Stomach (tissue), 9 donors: ENCODE results near the gene FCRL6. TPM values are rescaled to one million over a fixed set of nuclear protein-coding genes. Genes with fewer than 3 reads are reported as not detected.

Source experiments
- DNase-seq, 2 donors: peaks; one replicate each; pipeline versions ENCODE4 v3.0.0 to v3.0.0-alpha.2; 2013 to 2019
- H3K27ac ChIP-seq, 5 donors: fragments of 200-600 bp in 4 of 5; sonication (generic) in 4 of 5; one replicate each; pipeline ENCODE4 v1.5.1; 2013 to 2019; ENCODE audit warnings: mild to moderate bottlenecking in 1 of 5, moderate library complexity in 1 of 5
- H3K27me3 ChIP-seq, 3 donors: fragments of 200-600 bp; sonication (generic); one replicate each; pipeline ENCODE4 v1.5.1; 2017 to 2019; ENCODE audit warnings: mixed run types in 1 of 3
- H3K36me3 ChIP-seq, 4 donors: fragments of 200-600 bp; sonication (generic); 1 replicate in 3 of 4; 2 replicates in 1 of 4; pipeline ENCODE4 v1.5.1; 2016 to 2019
- H3K4me1 ChIP-seq, 4 donors: fragments of 200-600 bp; sonication (generic); one replicate each; pipeline ENCODE4 v1.5.1; 2016 to 2019
- H3K4me3 ChIP-seq, 4 donors: fragments of 200-600 bp; sonication (generic) in 3 of 4; one replicate each; pipeline ENCODE4 v1.5.1; 2016 to 2019; ENCODE audit warnings: mild to moderate bottlenecking in 1 of 4
- H3K9me3 ChIP-seq, 4 donors: fragments of 200-600 bp; sonication (generic); one replicate each; pipeline ENCODE4 v1.5.1; 2016 to 2019
- EP300 ChIP-seq: sonication (generic); formaldehyde crosslinking; IDR thresholded peaks from one replicate; pipeline ENCODE4 v1.6.1; 2017; ENCODE audit warnings: antibody characterized with exemption
- POLR2A ChIP-seq, 4 donors: fragments of 450-650 bp; IDR thresholded peaks; one replicate each; pipeline ENCODE4 v1.6.1; 2016; ENCODE audit warnings: antibody characterized with exemption in 4 of 4, control low read depth in 2 of 4, mild to moderate bottlenecking in 1 of 4, moderate library complexity in 1 of 4
- POLR2AphosphoS5 ChIP-seq, 3 donors: sonication (generic); formaldehyde crosslinking; IDR thresholded peaks; one replicate each; pipeline ENCODE4 v1.6.1; 2016; ENCODE audit warnings: antibody characterized with exemption in 3 of 3
- WGBS, 5 donors: extraction: QIAGEN DNeasy Blood & Tissue Kit in 3 of 5; methylation state at CpG; one replicate each; pipeline versions ENCODE4 v1.1.5 to v1.1.7; 2013 to 2018; 5-methylcytosine and 5-hydroxymethylcytosine counted together
- intact Hi-C: fragments of 100-400 bp; cut with DNase I; formaldehyde crosslinking; loops from one replicate; pipeline ENCODE4 v1.15.1; 2023; ENCODE audit warnings: low total_unique reads
- polyA plus RNA-seq, 3 donors: library from polyadenylated mRNA; stranded (reverse); fragments of 200-250 nt; gene quantifications; one replicate each; pipeline ENCODE4 v1.2.3, GENCODE V29; 2013
- total RNA-seq, 5 donors: library from RNA; depleted of rRNA; stranded (reverse); fragments of >200 nt; gene quantifications; one replicate each; pipeline versions ENCODE4 v1.1.0 to v1.2.3, GENCODE V29; 2014 to 2016
- TF ChIP-seq, protein P1 (sequence below), 7 experiments: fragments of 450-650 bp in 4 of 7; fragments of 200-600 bp in 3 of 7; sonication (generic) in 3 of 7; IDR thresholded peaks; one replicate each; pipeline ENCODE4 v1.5.1; 2016 to 2019; ENCODE audit warnings: antibody characterized with exemption in 7 of 7, control low read depth in 2 of 7, mild to moderate bottlenecking in 1 of 7
- donor health status: healthy with polysubstance abuse.
- donor health status: Bipolar disorder and iron deficiency.
- donor health status: healthy.

Gene FCRL6
- total and polyA plus RNA-seq, 8 donors = not detected

DNA sequence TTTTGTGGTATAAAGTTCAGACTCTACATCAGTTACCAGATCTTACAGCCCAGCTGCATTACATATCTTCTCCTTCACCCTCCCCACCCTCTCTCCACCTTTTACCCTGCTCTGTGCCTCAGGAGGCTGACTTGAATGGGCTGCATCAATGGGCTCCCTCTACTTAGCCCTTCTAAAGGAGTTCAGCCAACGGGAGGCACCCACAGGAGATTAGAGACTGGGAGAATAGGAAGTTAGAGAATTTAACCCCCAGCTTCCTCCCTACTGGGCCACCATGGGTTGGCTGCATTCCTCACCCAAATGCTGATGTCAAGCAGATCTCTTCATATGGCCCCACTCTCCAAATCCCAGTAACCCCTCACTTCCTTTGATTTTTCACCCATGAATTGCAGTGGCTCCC is 38.5 kb upstream of the FCRL6 start:
- intact Hi-C loops = no loop called here
- 12 to 33% (median 25%) methylated on average over 1 of the region's 1 CpG for WGBS, 5 donors
- H3K4me3 ChIP-seq = no peak overlapping the region
- TF ChIP-seq POLR2A (IDR thresholded peaks at IDR 0.05) (no peak), EP300 (no peak), POLR2AphosphoS5 (IDR thresholded peaks at IDR 0.05) (no peak)
- TF ChIP-seq, protein P1, sequence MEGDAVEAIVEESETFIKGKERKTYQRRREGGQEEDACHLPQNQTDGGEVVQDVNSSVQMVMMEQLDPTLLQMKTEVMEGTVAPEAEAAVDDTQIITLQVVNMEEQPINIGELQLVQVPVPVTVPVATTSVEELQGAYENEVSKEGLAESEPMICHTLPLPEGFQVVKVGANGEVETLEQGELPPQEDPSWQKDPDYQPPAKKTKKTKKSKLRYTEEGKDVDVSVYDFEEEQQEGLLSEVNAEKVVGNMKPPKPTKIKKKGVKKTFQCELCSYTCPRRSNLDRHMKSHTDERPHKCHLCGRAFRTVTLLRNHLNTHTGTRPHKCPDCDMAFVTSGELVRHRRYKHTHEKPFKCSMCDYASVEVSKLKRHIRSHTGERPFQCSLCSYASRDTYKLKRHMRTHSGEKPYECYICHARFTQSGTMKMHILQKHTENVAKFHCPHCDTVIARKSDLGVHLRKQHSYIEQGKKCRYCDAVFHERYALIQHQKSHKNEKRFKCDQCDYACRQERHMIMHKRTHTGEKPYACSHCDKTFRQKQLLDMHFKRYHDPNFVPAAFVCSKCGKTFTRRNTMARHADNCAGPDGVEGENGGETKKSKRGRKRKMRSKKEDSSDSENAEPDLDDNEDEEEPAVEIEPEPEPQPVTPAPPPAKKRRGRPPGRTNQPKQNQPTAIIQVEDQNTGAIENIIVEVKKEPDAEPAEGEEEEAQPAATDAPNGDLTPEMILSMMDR (IDR thresholded peaks at IDR 0.05) = no peak
- peaks cover 0 to 4% (median 0%) of the 10 kb centered on the region in 3 donors for H3K27me3 ChIP-seq
- no peaks in the 10 kb centered on the region for H3K9me3 ChIP-seq
- H3K36me3 ChIP-seq = no peaks in the 10 kb centered on the region
- no peaks in the 10 kb centered on the region for H3K4me1 ChIP-seq
- H3K27ac ChIP-seq = no peak overlapping the region
- DNase-seq = no peak

DNA sequence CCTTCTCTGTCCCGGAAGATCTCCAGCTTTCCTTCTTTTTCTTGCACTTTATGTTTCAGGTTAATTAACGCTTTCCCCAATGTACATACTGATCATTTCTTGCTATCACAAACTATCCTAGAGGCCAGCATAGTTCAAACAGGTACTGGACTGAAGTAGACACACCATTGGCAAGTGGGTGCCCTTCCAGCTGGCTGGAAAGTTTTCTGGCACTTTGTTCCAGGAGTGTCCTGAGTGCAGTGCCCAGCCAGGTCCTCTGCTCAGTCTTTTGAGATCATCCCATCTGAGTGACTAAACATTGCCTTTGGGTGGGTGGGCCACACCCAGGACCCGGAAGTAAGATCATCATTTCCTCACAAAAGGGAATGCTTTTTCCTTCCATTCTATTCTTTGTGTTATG is 36.4 kb upstream of the FCRL6 start:
- Histone ChIP-seq H3K27me3 (peaks cover 0 to 4% (median 0%) of the 10 kb centered on the region in 3 donors), H3K4me3 (no peak overlapping the region), H3K9me3 (no peaks in the 10 kb centered on the region), H3K27ac (no peak overlapping the region), H3K36me3 (no peaks in the 10 kb centered on the region), H3K4me1 (no peaks in the 10 kb centered on the region)
- intact Hi-C loops = no loop called here
- WGBS, 5 donors = 80 to 90% (median 84%) methylated on average over 3 of the region's 3 CpGs
- TF ChIP-seq POLR2AphosphoS5 (IDR thresholded peaks at IDR 0.05) (no peak), POLR2A (IDR thresholded peaks at IDR 0.05) (no peak), EP300 (no peak)
- TF ChIP-seq, protein P1 (IDR thresholded peaks at IDR 0.05) = no peak
- DNase-seq = no peak

DNA sequence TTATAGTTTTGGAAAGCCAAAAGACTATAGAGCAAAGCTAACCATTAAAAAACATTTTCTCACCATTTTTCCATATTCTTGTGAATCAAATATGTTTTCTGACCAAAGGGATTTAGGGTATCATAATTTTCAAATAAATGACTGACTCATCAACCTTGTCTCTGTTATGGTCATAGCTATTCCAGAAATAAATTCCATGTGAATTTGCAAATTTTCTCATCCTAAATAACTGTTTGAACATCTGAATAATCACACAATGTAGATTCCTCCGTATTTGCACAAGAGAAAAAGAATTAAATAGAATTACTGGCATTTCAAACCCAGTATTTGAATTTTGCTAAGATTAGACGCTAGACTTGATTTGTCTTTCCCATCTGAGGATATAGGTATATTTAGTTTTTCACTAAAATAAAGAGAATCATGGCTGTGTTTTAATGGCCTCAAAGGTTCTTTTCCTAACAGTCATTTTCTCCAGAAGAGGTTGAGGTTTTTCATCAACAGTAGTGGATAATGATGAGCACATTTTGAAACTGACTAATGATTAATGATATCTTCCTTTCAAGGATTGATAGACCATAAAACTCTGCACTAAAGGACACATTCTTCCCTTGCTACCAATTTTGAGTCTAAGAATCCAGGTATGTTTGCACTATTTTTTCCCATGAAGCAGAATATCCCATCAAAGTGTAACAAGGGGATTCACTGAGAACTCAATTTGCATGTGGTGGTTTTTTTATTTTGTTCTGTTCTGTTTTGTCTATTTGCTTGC is 30.8 kb upstream of the FCRL6 start:
- no peaks in the 10 kb centered on the region for H3K4me1 ChIP-seq
- H3K36me3 ChIP-seq = no peaks in the 10 kb centered on the region
- intact Hi-C loops = no loop called here
- TF ChIP-seq, protein P1 (IDR thresholded peaks at IDR 0.05) = no peak
- no peaks in the 10 kb centered on the region for H3K27me3 ChIP-seq
- H3K4me3 ChIP-seq = no peak overlapping the region
- H3K27ac ChIP-seq = no peak overlapping the region
- no peaks in the 10 kb centered on the region for H3K9me3 ChIP-seq
- WGBS, 5 donors = 84 to 92% (median 86%) methylated on average over 2 of the region's 2 CpGs
- no peak for DNase-seq

DNA sequence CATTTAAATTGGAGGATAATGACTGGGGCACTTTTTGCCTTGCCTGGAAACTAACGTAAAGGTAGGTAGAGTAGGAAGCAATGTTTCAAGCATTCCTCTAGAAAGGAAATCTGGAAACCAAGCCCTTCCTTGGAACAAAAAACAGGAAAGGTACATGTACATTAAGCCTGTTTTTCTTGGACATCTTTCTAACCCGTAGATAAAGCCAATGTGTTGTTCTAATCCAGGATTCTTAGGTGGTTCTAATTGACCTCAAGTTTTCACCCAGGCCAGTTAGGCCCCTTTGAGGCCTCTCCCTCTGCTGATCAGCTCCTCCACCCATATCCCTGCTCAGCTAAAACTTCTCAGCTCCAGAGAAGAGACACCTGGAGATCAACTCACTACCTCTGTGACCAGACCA is 27.7 kb upstream of the FCRL6 start:
- 58 to 80% (median 73%) methylated on average over 2 of the region's 2 CpGs for WGBS, 5 donors
- H3K27ac ChIP-seq = no peak overlapping the region
- no peaks in the 10 kb centered on the region for H3K36me3 ChIP-seq
- H3K27me3 ChIP-seq = no peaks in the 10 kb centered on the region
- TF ChIP-seq POLR2AphosphoS5 (IDR thresholded peaks at IDR 0.05) (no peak), EP300 (no peak), POLR2A (IDR thresholded peaks at IDR 0.05) (no peak)
- TF ChIP-seq, protein P1 (IDR thresholded peaks at IDR 0.05) = no peak
- peaks cover 0 to 4% (median 0%) of the 10 kb centered on the region in 4 donors for H3K4me1 ChIP-seq
- no peaks in the 10 kb centered on the region for H3K9me3 ChIP-seq
- DNase-seq = no peak
- intact Hi-C loops = no loop called here
- no peak overlapping the region for H3K4me3 ChIP-seq
